AG09319 (cell line): ENCODE results near the gene TANK.
A peak's percentile ranks its signal among the peaks of the same experiment; 100 is the strongest.

Source experiments
- DNase-seq: peaks from one replicate; pipeline ENCODE4 v3.0.0-alpha.2; 2010; ENCODE audit warnings: low read depth; ENCODE audit errors: extremely low read depth
- CTCF ChIP-seq: IDR thresholded peaks from 2 replicates; pipeline ENCODE4 v1.5.1; 2011; ENCODE audit warnings: low read depth, mild to moderate bottlenecking, inconsistent platforms, low read length, moderate library complexity

TANK gene

DNA sequence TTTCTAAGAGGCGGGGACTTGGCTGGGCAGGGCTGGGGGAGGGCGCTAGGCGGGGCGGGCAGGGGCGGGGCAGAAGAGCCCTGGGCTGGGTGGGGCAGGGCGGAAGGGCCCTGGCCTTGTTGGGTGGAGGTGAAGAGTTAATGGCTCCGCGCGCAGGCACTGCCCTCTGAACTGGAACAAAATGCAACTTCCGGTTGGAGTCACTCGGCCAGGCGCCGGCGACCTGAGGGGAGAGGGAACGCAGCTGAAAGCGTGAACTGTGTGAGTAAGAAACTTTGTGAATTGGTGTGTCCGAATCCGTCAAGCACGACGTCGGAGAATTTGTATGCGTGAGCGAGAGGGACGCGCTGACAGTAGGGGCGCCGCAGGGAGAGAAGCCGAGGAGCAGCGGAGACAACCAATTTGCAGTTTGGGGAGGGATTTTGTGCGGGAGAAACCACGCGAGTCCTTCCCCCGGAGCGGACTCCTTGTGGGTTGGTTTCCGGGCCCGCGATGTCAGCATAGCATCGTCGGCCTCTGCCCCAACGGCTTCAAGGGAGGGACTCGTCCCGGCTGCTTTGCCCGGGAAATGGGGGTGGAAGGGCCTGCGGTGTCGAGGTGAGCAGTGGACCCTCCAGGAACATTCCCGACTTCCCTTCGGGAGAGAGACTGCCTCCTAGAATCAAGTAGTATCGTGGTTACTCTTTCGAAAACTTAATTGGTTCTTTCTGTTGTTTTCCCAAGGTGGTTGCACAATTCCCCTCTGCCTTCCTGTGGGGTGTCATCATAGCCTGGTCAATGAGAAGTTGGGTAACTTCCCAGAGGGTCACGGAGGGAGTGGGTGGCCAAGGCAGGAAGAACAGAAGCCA lies at the start of gene TANK:
Gene TANK (plus strand): TSS at position 203 of the 848 bp plus-strand sequence. CDS start 19,235 bp downstream, outside the sequence.
- DNase-seq = peak; percentile 98
- TF ChIP-seq CTCF = no peak

GRCh38 chr2:161111531-161111930 lies 48.7 kb upstream of the TANK start:
- no peak for DNase-seq
- TF ChIP-seq CTCF = no peak

DNA sequence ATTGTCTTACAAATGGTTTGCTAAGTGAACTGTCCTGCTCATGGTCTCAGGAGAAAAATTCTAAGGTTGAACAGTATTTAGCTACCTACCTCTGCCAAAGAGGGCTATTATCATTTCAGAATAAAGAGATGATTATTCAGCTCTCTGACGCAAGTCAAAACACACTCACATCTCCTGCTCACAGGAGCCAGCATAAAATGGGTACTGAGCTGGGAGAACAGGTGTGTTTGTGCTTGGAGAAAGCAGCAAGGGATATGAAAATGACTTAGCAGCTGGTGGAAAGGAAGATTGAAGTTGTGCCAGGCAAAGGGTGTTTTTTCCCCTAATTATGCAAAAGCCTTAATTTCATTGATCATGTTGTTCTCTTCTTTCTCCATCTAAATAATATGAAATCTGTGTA lies 47.3 kb upstream of the TANK start:
- no peak for DNase-seq
- TF ChIP-seq CTCF = no peak

GRCh38 chr2:161113693-161114575 lies 46.3 kb upstream of the TANK start:
- DNase-seq = no peak
- no peak for TF ChIP-seq CTCF

GRCh38 chr2:161115205-161115604 lies 45.0 kb upstream of the TANK start:
- DNase-seq = no peak
- TF ChIP-seq CTCF = no peak

GRCh38 chr2:161115605-161116380 lies 44.4 kb upstream of the TANK start:
- TF ChIP-seq CTCF = no peak
- no peak for DNase-seq
